Measurements from ENCODE around the gene GPC6. TPM values are rescaled to one million over a fixed set of nuclear protein-coding genes. Genes with fewer than 3 reads are reported as not detected.

Gene GPC6
- polyA plus RNA-seq, 1 donor (not counting 4 experiments of a cell fraction or from before 2014, with no cell fraction given): 0.42 TPM

- no peaks in the 10 kb centered on the region for H3K9me1 ChIP-seq (ENCODE audit: control insufficient read depth, extremely low read depth, insufficient read depth, low read length)
- dilution Hi-C loops (cut with MboI; ENCODE audit: extremely low pct_ligation_motif_present, low sequenced_read_pairs): no loop called here
- H3K4me2 ChIP-seq (ENCODE audit: control insufficient read depth, extremely low read depth, insufficient read depth, low read depth, low read length): no peak overlapping the region
- no peaks in the 10 kb centered on the region for H3K36me3 ChIP-seq (ENCODE audit: control insufficient read depth in 2 of 2, extremely low read depth in 1 of 2, insufficient read depth in 2 of 2, low read length in 2 of 2)
- no peaks in the 10 kb centered on the region for H3K9me3 ChIP-seq (ENCODE audit: control insufficient read depth, low read depth, low read length)
- no peaks in the 10 kb centered on the region for H3K79me2 ChIP-seq (ENCODE audit: control insufficient read depth, insufficient read depth, low read length)
- no peaks in the 10 kb centered on the region for H4K20me1 ChIP-seq (ENCODE audit: control insufficient read depth, extremely low read depth, insufficient read depth, low read length)
- H3K27me3 ChIP-seq (ENCODE audit: control insufficient read depth, extremely low read depth, insufficient read depth, low read length): no peaks in the 10 kb centered on the region
- FAIRE-seq (no peak), DNase-seq (ENCODE audit: low read depth, low spot score) (no peak)
- no peak overlapping the region for H2AFZ ChIP-seq (ENCODE audit: control insufficient read depth, low read length)
- H3K4me3 ChIP-seq (ENCODE audit: control insufficient read depth in 2 of 3, extremely low read depth in 1 of 3, insufficient read depth in 2 of 3, low read depth in 1 of 3, low read length in 3 of 3): no peak overlapping the region
- H3K27ac ChIP-seq (ENCODE audit: control insufficient read depth, insufficient read depth, low read length): no peak overlapping the region
- no peaks in the 10 kb centered on the region for H3K4me1 ChIP-seq (ENCODE audit: control insufficient read depth, extremely low read depth, insufficient read depth, low read length)
- no peak overlapping the region for H3K9ac ChIP-seq (ENCODE audit: control insufficient read depth, extremely low read depth, insufficient read depth, low read length)
- no peak for TF ChIP-seq EZH2 (IDR thresholded peaks at IDR 0.05; ENCODE audit: low read length)
- TF ChIP-seq, protein P1, sequence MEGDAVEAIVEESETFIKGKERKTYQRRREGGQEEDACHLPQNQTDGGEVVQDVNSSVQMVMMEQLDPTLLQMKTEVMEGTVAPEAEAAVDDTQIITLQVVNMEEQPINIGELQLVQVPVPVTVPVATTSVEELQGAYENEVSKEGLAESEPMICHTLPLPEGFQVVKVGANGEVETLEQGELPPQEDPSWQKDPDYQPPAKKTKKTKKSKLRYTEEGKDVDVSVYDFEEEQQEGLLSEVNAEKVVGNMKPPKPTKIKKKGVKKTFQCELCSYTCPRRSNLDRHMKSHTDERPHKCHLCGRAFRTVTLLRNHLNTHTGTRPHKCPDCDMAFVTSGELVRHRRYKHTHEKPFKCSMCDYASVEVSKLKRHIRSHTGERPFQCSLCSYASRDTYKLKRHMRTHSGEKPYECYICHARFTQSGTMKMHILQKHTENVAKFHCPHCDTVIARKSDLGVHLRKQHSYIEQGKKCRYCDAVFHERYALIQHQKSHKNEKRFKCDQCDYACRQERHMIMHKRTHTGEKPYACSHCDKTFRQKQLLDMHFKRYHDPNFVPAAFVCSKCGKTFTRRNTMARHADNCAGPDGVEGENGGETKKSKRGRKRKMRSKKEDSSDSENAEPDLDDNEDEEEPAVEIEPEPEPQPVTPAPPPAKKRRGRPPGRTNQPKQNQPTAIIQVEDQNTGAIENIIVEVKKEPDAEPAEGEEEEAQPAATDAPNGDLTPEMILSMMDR (optimal IDR thresholded peaks at IDR 0.05 in 1 of 3, IDR thresholded peaks at IDR 0.05 in 1 of 3, conservative IDR thresholded peaks at IDR 0.05 in 1 of 3; ENCODE audit: extremely low read depth in 1 of 3, insufficient read depth in 2 of 3, low read length in 3 of 3): no peak
These were observed 867.2 kb downstream of the GPC6 start for GRCh38 chr13:94093652-94094315.

DNA sequence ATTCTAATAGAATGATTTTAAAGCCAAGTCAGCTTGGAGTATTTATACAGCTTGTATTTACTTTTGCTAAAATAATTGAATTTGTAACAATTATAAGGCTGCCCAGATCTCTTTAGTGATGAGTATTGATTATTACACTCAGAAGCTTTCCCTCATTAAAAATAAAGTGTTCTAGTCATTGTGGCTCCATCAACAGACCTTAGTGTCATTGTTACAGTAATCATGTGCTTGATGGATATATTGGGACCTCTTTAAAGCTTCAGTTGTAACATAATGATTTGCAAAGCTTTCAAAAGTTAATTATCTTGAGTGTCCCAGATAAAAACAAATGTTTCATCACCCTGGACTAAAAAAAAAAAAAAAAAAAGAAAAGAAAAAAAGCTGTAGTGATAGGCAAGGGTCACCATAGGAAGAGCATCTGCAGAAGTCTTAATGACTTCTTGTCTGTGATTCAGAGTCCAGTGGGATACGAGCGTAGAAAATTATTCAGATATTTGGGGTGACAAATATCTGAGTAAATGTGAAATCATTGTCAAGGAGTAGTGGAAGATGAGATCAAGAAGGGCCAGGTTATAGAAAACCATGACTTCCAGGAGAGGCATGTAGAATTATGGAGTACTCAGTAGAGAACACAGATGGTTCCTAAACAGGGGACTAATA lies 883.2 kb downstream of the GPC6 start:
- Histone ChIP-seq H3K9me1 (ENCODE audit: control insufficient read depth, extremely low read depth, insufficient read depth, low read length) (no peaks in the 10 kb centered on the region), H3K9me3 (ENCODE audit: control insufficient read depth, low read depth, low read length) (no peaks in the 10 kb centered on the region), H2AFZ (ENCODE audit: control insufficient read depth, low read length) (no peak overlapping the region), H4K20me1 (ENCODE audit: control insufficient read depth, extremely low read depth, insufficient read depth, low read length) (no peaks in the 10 kb centered on the region), H3K27me3 (ENCODE audit: control insufficient read depth, extremely low read depth, insufficient read depth, low read length) (no peaks in the 10 kb centered on the region), H3K4me2 (ENCODE audit: control insufficient read depth, extremely low read depth, insufficient read depth, low read depth, low read length) (no peak overlapping the region), H3K4me1 (ENCODE audit: control insufficient read depth, extremely low read depth, insufficient read depth, low read length) (no peaks in the 10 kb centered on the region), H3K9ac (ENCODE audit: control insufficient read depth, extremely low read depth, insufficient read depth, low read length) (no peak overlapping the region), H3K27ac (ENCODE audit: control insufficient read depth, insufficient read depth, low read length) (no peak overlapping the region), H3K79me2 (ENCODE audit: control insufficient read depth, insufficient read depth, low read length) (no peaks in the 10 kb centered on the region), H3K36me3 (ENCODE audit: control insufficient read depth in 2 of 2, extremely low read depth in 1 of 2, insufficient read depth in 2 of 2, low read length in 2 of 2) (no peaks in the 10 kb centered on the region), H3K4me3 (ENCODE audit: control insufficient read depth in 2 of 3, extremely low read depth in 1 of 3, insufficient read depth in 2 of 3, low read depth in 1 of 3, low read length in 3 of 3) (no peak overlapping the region)
- no peak for FAIRE-seq
- DNase-seq (ENCODE audit: low read depth, low spot score): no peak
- dilution Hi-C loops (cut with MboI; ENCODE audit: extremely low pct_ligation_motif_present, low sequenced_read_pairs): no loop called here
- TF ChIP-seq, protein P1 (optimal IDR thresholded peaks at IDR 0.05 in 1 of 3, IDR thresholded peaks at IDR 0.05 in 1 of 3, conservative IDR thresholded peaks at IDR 0.05 in 1 of 3; ENCODE audit: extremely low read depth in 1 of 3, insufficient read depth in 2 of 3, low read length in 3 of 3): no peak
- TF ChIP-seq EZH2 (IDR thresholded peaks at IDR 0.05; ENCODE audit: low read length): no peak

Measured in keratinocyte (primary cell).